HL-60 (cell line): ENCODE measurements around the gene TMEM132D.

Source experiments
- CTCF ChIP-seq: IDR thresholded peaks from one replicate; pipeline ENCODE4 v1.5.1; 2011; ENCODE audit warnings: low read length, control low read depth, inconsistent platforms; ENCODE audit not compliant: insufficient read depth
- GABPA ChIP-seq: IDR thresholded peaks from 2 replicates; pipeline ENCODE4 v1.6.1; 2012; ENCODE audit warnings: low read depth
- POLR2AphosphoS5 ChIP-seq: IDR thresholded peaks from 2 replicates; pipeline ENCODE4 v1.6.1; 2012; ENCODE audit warnings: low read depth
- REST ChIP-seq: IDR thresholded peaks from 2 replicates; pipeline ENCODE4 v1.6.1; 2012; ENCODE audit warnings: low read depth; ENCODE audit not compliant: insufficient replicate concordance

GRCh38 chr12:129614221-129614885 is 289.5 kb downstream of the TMEM132D start:
- no peak for TF ChIP-seq CTCF
- TF ChIP-seq REST = no peak
- no peak for TF ChIP-seq GABPA
- no peak for TF ChIP-seq POLR2AphosphoS5
